HG02798 (cell line): ENCODE results near the gene SSTR3.
A peak's percentile ranks its signal among the peaks of the same experiment; 100 is the strongest.
"Not testable (repeated sequence)": the region's sequence is repeated elsewhere in the genome, so short reads cannot be mapped to it uniquely, and the experiment has no call there.

ENCODE experiments used
- ATAC-seq: cut with Tn5 transposase; IDR thresholded peaks from one replicate; pipeline ENCODE4 v1.9.1; 2021; ENCODE audit warnings: mild to moderate bottlenecking; ENCODE audit not compliant: unreplicated experiment, poor library complexity

Gene SSTR3

DNA sequence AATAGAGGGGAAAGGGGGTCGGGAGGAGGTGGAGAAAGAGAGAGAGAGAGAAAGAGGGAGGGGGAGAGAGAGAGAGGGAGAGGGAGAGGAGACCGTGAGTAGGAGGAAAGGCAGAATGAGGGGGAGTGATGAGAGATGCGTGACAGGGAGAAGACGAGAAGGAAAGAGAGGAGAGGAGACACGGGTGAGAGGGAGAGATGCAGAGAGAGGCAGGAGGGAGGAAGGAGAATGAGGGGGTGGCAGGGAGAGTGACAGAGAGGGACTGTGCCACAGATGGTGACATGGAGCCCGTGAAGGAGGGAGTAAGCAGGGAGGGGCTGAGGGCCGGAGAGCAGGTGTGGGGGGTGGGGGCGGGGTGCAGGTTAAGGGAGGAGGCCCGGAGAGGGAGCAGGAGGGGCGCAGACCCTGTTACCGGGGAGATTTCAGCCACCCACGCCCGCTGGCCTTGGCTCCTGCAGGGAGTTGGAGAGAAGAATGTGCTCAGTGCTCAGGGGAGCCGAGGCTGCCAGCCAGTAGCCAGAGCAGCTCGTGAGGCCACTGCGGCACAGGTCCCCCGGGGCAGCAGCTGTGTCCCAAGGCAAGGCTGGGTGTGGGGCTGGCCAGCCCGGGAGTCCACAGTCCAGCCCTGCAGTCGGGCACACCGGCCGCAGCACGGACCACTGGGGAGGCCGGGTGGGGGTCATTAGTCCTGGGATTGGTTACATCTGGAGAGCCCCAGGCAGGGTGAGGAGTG lies at the start of gene SSTR3:
TSS of gene SSTR3 (minus strand) at position 304 of the 733 bp plus-strand sequence. CDS start 4,674 bp downstream, outside the sequence.
- no peak for ATAC-seq

DNA sequence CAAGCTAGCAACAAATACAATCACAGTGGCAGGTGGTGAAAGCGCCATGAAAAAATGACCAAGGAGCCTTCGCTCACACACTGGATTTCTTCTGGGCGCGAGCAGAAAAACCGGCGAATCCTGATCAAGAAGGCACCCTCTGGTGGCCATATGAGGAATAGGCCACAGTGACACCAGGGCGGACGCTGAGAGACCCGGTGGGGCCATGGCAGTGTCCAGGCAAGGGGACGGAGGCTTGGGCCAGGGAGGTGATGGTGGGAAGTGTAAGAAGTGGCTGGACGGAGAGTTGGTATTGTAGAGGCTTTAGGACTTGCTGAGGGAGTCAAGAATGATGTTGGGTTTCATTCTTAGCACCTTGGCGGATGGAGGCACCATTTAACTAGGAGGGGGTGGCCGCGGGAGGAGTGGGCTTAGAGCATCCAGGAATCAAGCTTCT lies 48.6 kb upstream of the SSTR3 start:
- no peak for ATAC-seq

DNA sequence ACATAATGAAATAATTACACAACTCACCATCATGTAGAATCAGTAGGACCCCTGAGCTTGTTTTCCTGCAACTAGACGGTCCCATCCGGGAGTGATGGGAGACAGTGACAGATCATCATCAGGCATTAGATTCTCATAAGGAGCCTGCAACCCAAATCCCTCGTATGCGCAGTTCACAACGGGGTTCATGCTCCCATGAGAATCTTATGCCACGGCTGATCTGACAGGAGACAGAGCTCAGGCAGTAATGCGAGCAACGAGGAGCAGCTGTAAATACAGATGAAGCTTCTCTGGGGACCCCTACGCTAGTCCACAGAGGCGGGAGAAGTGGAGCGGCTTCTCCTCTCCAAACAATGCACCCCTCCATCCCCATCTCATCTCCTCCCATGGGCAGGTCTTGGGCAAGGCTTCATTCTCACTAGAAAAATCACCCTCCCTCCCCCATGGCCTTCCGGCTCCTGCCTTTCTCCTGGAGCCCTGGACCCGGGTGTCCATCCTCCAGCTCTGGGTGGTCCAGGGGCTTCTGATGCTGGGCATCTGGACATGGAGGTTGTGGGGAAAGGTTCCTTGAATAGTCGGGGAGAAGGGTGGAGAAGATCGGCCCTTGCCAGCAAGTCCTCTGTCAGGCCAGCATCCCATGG lies 48.0 kb upstream of the SSTR3 start:
- no peak for ATAC-seq

DNA sequence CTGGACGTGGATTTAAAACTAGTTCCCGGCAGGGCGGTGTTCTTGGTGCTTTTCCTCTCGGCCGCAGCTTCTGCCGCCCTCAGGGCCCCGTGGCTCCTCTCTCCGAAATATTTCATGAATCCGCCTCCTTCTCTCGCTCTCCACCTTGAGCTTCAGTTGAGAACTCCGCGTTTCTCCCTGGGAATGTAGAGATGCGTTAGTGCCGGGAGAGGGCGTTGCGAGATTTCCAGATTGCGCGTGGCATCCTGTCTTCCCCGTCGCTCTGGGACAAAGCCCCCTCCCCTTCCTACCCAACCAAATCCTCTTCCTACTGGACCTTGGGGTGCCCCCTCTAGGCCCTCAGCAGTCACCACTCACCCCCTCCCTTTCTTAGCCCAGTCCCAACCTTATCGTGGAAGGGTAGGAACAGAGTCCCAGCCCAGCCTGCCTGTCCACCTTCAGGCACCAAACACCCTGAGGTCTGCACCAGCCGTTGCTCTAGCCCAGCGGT lies 47.3 kb upstream of the SSTR3 start:
- ATAC-seq, result no peak

DNA sequence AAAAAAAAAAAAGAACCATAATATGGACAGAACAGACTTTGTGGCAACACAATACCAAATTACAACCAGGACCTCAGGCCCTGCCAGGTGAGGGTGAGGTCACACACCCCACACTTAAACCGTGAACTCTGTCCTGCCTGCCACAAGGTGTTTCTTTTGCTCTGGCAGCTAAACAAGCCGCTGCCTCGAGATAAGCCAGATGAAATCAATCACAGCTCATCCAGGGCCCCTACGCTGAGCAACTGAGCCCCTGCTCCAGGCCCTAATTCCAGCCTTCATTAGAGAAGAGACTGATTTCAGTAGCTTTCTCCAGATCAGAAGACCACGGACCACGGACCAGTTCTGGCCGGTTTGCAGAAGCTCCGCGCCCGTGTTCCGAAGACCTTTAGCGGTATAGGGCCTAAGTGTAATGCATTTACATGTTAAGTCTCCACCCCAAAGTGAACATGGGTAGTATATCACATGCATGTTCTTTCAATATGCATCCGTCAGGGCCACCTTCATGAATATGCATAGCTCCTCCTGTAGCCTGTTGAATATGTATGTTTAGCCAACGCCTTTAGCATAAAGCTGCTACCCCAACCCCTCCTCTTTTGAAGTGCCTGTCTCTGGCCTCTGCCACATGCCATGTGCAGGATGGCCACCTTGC lies 46.6 kb upstream of the SSTR3 start:
- no peak for ATAC-seq

DNA sequence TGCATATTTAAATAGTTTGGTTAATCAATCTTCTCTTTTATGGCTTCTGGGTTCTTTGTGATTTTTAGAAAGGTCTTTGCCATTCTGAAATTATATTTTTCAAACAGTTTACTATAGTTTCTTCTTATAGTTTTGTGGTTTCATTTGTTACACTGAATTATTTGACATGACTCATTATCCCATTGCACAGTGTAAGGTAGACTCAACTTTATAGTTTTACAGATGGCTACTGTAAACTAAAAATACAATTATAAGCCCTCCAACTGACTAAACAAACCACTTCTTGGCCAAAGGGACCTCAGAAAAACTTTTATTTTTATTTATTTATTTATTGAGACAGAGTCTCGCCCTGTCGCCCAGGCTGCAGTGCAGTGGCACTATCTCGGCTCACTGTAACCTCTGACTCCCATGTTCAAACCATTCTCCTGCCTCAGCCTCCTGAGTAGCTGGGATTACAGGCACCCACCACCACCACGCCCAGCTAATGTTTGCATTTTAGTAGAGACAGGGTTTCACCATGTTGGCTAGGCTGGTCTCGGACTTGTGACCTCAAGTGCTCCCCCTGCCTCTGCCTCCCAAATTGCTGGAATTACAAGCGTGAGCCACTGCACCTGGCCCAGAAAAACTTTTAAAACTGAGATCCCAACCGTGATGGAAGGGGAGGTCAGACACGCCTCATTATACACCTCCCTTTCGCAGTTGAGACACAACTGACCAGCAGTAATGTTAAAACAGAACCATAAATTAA lies 45.9 kb upstream of the SSTR3 start:
- no peak for ATAC-seq

DNA sequence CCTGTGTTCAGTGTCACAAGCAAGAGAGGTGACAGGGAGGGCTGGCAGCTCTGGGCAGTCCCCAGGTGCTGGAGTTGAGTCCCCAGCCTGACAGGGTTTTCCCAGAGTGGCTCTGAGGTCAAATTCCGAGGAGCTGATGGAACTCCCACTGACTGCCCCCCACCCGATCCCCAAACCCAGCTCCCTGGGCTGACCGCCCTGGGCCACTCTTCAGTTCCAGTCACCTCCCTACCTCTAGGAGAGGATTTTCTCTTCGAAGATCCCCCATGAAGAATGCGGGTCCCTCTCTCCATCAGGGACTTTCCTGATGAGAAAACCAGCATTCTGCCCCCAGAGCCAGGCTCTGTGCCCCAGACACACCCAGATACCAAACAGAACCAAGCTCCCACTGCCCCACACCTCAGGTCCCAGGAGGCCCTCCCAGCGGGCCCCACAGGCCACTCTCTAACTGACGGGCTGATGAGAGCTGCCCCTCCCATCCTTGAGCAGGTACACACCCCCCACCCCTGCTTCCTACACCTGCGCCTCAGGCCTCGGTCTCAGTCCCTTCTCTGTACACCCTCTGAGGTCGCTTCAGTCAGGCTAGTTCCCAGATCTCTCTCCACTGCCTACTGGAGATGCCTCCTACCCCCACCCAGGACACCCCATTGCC lies 43.9 kb upstream of the SSTR3 start:
- no peak for ATAC-seq

DNA sequence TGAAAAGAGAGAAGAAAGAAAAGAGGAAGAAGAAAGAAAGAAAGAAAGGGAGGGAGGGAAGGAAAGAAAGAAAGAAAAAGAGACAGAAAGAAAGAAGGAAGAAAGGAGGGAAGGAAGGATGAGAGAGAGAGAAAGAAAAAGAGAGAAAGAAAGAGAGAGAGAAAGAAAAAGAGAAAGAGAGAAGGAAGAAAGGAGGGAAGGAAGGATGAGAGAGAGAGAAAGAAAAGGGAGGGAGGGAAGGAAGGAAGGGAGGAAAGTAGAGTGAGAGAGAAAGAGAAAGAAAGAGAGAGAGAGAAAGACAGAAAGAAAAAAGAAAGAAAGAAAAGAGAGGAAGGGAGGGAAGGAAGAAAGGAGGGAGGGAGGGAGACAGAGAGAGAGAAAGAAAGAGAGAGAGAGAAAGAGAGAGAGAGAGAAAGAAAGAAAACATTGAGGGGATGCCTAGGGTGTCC lies 43.3 kb upstream of the SSTR3 start:
- no peak for ATAC-seq

DNA sequence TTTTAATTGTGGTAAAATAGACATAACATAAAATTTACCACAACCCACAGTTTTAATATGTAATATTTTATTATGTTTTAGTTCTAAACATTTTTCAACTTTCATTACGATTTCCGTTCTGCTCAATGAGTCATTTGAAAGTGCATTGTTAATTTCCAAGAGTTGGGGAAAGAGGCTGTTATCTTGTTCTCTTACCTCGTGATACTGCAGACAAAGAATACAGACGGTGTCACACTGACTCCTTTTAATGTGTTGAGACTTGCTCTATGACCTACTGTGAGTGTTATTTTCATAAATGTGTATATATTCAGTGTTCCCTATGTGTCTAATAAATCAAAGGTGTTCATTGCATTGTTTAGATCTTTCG lies 42.6 kb upstream of the SSTR3 start:
- ATAC-seq, result no peak

DNA sequence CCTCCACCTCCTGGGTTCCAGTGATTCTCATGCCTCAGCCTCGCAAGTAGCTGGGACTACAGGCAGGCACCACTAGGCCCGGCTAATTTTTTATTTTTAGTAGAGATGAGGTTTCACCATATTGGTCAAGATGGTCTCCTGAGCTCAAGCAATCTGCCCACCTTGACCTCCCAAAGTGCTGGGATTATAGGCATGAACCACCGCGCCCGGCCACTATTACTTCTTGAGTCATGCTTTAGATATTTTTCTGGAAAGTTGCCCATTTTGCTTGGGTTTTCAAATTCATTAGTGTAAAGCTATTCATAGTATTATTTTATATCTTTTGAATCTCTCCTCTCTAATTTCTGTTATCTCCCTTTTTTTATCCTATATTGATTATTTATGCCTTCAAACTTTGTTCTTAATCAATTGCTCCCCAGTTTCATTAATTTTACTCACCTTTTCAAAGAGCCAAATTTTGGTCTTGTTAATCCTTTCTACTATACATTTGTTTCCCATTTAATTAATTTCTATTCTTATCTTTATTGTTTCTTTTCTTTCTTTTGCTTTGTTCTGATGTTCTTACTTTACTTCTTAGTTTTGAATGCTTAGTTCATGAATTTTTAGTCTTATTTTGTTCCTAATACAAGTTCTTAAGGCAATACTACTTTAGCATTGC lies 42.1 kb upstream of the SSTR3 start:
- no peak for ATAC-seq

DNA sequence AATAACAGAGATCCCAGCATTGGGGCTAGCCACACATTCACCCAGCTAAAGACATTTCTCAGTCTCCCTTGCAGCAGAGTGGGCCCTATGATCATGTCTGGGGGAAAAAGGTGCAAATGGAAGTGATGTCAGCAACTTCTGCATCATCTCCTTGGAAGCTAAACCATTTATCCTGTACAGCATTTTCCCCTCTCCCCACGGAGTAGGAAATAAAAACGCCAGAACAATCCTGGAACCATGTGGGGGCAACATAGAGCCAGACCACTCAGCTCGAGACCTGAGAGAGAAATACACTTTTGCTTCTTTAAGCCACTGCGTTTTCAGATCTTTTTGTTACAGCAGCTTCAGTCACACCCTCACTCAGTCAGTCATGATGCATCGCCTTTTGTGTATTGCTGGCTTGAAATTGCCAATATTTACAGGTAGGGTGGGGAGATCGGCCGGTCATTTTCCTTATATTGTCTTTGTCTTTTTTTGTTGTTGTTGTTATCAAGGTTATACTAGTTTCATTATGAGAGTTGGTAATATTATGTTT lies 40.9 kb upstream of the SSTR3 start:
- ATAC-seq, result no peak

DNA sequence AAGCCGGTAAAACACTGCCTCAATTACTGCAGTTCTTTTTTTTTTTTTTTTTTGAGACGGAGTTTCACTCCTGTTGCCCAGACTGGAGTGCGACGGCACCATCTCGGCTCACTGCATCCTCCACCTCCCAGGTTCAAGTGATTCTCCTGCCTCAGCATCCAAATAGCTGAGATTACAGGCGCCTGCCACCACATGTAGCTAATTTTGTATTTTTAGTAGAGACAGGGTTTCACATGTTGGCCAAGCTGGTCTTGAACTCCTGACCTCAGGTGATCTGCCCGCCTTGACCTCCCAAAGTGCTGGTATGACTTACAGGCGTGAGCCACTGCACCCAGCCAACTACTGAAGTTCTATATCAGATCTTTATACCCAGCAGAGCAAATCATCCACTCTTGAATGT lies 39.6 kb upstream of the SSTR3 start:
- ATAC-seq, result not testable (repeated sequence)

DNA sequence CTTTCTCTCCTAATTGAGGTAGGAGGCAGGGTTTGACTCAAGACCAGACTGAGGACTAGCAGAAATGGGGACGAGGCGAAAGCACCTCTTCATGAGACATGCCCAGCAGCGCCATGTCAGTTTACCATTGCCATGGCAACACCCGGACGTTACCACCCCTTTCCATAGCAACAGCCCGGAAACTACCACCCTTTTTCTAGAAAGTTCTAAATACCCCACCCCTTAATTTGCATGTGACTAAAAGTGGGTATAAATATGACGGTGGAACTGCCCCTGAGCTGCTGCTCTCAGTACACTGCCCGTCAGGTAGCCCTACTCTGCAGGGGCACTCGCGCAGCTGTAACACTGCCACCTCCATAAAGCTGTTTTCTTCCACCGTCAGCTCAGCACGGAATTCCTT lies 37.7 kb upstream of the SSTR3 start:
- ATAC-seq, result no peak

DNA sequence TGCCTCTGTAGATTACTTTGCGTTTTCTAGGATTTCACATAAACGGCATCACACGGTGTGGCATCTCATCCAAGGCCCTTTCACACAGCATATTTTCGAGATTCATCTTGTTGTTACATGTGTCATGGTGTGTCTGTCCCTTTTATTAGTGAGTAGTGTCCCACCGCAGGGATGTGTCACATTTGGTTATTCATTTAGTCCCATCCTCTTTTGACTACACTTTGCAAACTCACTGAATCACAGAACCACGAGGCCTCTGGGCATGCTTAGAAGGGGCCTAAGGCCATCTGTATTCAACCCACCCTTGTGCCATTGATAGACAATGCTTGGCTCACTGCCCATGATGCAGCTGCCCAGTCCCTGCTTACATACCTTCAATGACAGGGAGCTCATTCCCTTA lies 36.0 kb upstream of the SSTR3 start:
- no peak for ATAC-seq

DNA sequence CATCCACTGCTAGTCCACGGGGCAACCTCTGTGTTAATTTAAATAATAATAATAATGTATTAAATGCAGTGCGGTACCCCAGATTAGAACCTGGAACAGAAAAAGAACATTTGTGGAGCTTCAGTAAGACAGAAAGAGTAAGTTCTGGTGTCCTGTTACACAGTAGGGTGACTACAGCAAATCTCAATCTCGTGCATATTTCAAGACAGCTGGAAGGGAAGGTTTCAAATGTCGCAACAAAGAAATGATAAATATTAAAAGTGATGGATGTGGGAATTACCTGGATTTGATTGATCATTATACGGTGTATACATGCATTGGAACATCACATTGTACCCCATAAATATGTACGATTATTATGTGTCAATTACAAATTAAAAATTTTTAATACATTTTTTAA lies 33.5 kb upstream of the SSTR3 start:
- ATAC-seq, result no peak

DNA sequence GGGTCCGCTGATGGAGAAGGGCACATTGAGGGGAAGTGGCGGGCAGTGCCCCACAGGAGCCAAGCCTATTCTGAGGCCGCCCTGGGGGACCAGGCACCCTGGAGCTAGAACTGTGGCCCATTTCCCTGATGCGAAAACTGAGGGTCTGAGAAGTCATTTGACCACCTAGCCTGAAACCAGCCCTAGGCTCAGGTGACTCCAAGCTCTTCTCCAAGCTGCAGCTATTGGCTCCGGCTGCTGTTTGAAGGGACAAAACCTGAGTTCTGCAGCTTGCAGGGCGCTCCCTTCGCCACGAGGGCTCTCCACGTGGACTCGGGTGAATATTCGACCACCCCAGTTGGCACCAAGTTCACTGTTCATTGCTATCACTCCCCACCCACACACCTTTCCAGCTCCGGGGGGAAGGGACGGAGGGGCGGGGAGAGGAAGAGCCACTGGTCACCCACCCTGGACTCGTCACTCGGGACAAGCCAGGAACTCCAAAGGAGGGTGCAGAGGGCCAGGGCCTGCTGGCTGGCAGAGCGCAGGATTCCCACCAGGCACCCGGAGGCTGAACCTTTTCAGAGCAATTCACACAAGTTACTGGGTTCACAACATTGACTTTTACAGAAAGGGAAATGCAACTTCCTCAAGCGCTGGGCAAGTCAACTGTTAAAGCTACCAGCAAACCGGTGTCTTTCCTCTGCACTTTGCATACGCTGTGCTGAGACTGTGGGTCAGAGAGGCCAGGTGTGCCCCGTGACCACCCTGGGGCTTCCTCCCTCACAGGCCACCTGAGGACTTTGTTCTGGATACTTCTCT lies 32.8 kb upstream of the SSTR3 start:
- peak; percentile 28 for ATAC-seq

DNA sequence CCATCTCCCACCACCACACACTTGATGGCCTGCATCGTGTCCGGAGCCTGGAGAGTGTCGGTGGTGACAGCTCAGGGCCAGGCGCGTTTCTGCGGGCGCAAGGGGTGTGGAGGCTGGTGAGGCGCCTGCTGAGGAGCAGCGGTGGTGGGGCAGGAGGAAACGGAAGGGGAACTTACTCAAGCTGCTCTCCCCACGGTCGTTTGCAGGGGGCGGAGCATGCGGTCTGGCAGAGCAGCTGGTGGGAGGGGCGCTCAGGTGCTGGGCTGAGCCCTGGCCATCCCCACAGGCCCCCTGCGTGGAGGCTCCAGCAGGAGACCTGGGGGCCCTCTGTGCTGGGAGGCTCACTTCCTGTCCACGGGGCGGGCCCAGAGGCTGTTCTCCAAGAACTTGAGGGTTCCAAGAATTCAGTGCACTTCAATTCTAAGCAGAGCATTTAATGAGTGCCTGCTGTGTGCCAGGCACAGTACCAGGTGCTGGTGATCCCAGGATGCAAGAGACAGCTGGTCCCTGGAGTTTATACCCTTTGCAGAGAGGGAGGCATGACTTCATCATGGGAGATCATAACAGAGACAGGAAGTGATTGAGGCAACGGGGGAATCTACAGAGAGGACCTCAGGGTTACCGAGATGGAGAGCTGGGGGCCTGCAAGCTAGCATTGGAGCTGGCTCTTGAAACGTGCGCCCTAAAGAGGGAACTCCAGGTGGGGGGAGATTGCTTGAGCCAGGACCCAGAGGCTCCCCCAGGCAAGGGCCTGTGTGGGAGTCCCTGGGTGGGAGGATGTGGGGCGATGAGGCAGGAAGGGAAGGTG lies 32.0 kb upstream of the SSTR3 start, which contains the start of gene RAC2:
TSS of gene RAC2 (minus strand) at position 156 of the 808 bp plus-strand sequence. CDS start at position 35, 121 bp downstream.
- peak; percentile 64 for ATAC-seq
